SK-N-SH treated with all-trans-retinoic acid at 6 μM for 48 hours (cell line): ENCODE measurements around the gene MAST4.
A peak's percentile ranks its signal among the peaks of the same experiment; 100 is the strongest.

Experiments used
- ATAC-seq: fragments of 200-7000 bp; cut with Tn5 transposase; 3 replicates; pipeline ENCODE4 v1.9.1; 2020; ENCODE audit warnings: mild to moderate bottlenecking, moderate library complexity
- ARNTL ChIP-seq: fragments of 450-650 bp; formaldehyde crosslinking; IDR thresholded peaks from 2 replicates; pipeline ENCODE4 v1.5.0; 2020; ENCODE audit warnings: low read depth, mild to moderate bottlenecking, moderate library complexity, borderline replicate concordance
- BACH2 ChIP-seq: fragments of 250-450 bp; sonication (Bioruptor Pico); IDR thresholded peaks from 2 replicates; pipeline ENCODE4 v1.9.0; 2021; ENCODE audit warnings: mild to moderate bottlenecking, borderline replicate concordance
- ESRRG ChIP-seq: fragments of 250-450 bp; sonication (Bioruptor Pico); IDR thresholded peaks from 2 replicates; pipeline ENCODE4 v1.6.1; 2021; ENCODE audit warnings: mild to moderate bottlenecking
- GLIS3 ChIP-seq: fragments of 250-450 bp; sonication (Bioruptor Pico); IDR thresholded peaks from 2 replicates; pipeline ENCODE4 v1.5.0; 2020; ENCODE audit warnings: mild to moderate bottlenecking, moderate library complexity
- ISL1 ChIP-seq: fragments of 250-450 bp; sonication (Bioruptor Pico); IDR thresholded peaks from 2 replicates; pipeline ENCODE4 v2.1.2; 2022; ENCODE audit warnings: mild to moderate bottlenecking, moderate library complexity
- OSR1 ChIP-seq: fragments of 250-450 bp; sonication (Bioruptor Pico); IDR thresholded peaks from 2 replicates; pipeline ENCODE4 v1.8.0; 2022; ENCODE audit warnings: moderate library complexity, mild to moderate bottlenecking, inconsistent platforms
- PPARA ChIP-seq: fragments of 250-450 bp; sonication (Bioruptor Pico); IDR thresholded peaks from 2 replicates; pipeline ENCODE4 v1.5.0; 2020; ENCODE audit warnings: mild to moderate bottlenecking, borderline replicate concordance
- RARB ChIP-seq: fragments of 250-450 bp; sonication (Bioruptor Pico); IDR thresholded peaks from 2 replicates; pipeline ENCODE4 v1.8.0; 2021; ENCODE audit warnings: mild to moderate bottlenecking, moderate library complexity
- SNAI2 ChIP-seq: fragments of 250-450 bp; sonication (Bioruptor Pico); IDR thresholded peaks from 2 replicates; pipeline ENCODE4 v1.5.0; 2020; ENCODE audit warnings: mild to moderate bottlenecking, moderate library complexity
- TCF4 ChIP-seq: fragments of 250-450 bp; sonication (Bioruptor Pico); IDR thresholded peaks from 2 replicates; pipeline ENCODE4 v1.8.0; 2021; ENCODE audit warnings: mild to moderate bottlenecking, moderate library complexity, borderline replicate concordance
- TOX ChIP-seq: fragments of 250-450 bp; sonication (Bioruptor Pico); IDR thresholded peaks from 2 replicates; pipeline ENCODE4 v1.8.0; 2021; ENCODE audit warnings: mild to moderate bottlenecking, moderate library complexity, borderline replicate concordance
- ZC3H10 ChIP-seq: fragments of 250-450 bp; sonication (Bioruptor Pico); IDR thresholded peaks from 2 replicates; pipeline ENCODE4 v1.5.1; 2021; ENCODE audit warnings: mild to moderate bottlenecking, moderate library complexity
- ZFP3 ChIP-seq: fragments of 250-450 bp; sonication (Bioruptor Pico); IDR thresholded peaks from 2 replicates; pipeline ENCODE4 v1.5.0; 2020; ENCODE audit warnings: mild to moderate bottlenecking, moderate library complexity
- ZFP30 ChIP-seq: fragments of 450-650 bp; formaldehyde crosslinking; IDR thresholded peaks from 2 replicates; pipeline ENCODE4 v1.5.0; 2022; ENCODE audit warnings: mild to moderate bottlenecking, moderate library complexity
- ZNF565 ChIP-seq: fragments of 450-650 bp; formaldehyde crosslinking; conservative IDR thresholded peaks from 2 replicates; pipeline ENCODE4 v1.5.0; 2020; ENCODE audit warnings: low read depth, mild to moderate bottlenecking, moderate library complexity
- ZNF8 ChIP-seq: fragments of 450-650 bp; formaldehyde crosslinking; IDR thresholded peaks from 2 replicates; pipeline ENCODE4 v1.5.0; 2020; ENCODE audit warnings: mild to moderate bottlenecking, moderate library complexity
- TF ChIP-seq, protein P1 (sequence below): fragments of 250-450 bp; sonication (Bioruptor Pico); IDR thresholded peaks from 2 replicates; pipeline ENCODE4 v1.5.0; 2020; ENCODE audit warnings: mild to moderate bottlenecking, moderate library complexity
- TF ChIP-seq, protein P2 (sequence below): fragments of 250-450 bp; sonication (Bioruptor Pico); IDR thresholded peaks from 2 replicates; pipeline ENCODE4 v1.5.1; 2020; ENCODE audit warnings: low read depth, mild to moderate bottlenecking, moderate library complexity
- TF ChIP-seq, protein P3 (sequence below): fragments of 250-450 bp; sonication (Bioruptor Pico); IDR thresholded peaks from 2 replicates; pipeline ENCODE4 v1.5.1; 2021; ENCODE audit warnings: mild to moderate bottlenecking, moderate library complexity
- TF ChIP-seq, protein P4 (sequence below): fragments of 250-450 bp; sonication (Bioruptor Pico); IDR thresholded peaks from 2 replicates; pipeline ENCODE4 v1.8.0; 2020; ENCODE audit warnings: mild to moderate bottlenecking, moderate library complexity, borderline replicate concordance

Gene MAST4

DNA sequence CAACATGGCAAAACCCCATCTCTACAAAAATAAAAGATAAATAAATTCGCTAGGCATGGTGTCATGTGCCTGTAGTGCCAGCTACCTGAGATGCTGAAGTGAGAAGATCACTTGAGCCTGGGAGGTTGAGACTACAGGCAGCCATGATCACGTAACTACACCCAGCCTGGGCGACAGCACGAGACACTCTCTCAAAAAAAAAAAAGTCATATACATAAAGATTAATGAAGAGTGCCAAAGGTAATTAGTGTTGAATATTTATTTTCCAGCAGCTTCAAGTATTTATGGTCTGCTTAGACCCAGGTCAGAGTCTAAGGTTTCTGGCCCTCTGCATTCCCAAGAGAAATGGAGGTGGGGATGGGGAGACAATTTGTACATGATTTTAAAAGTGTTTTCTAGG, 432.7 kb downstream of the MAST4 start:
- no peak for ATAC-seq
- TF ChIP-seq ZFP30 (CRISPR knock-in tag) = no peak
- TF ChIP-seq GLIS3 (CRISPR knock-in tag) = no peak
- no peak for TF ChIP-seq ISL1 (CRISPR knock-in tag)
- no peak for TF ChIP-seq BACH2 (CRISPR knock-in tag)
- TF ChIP-seq ESRRG (CRISPR knock-in tag) = no peak
- TF ChIP-seq, protein P1, sequence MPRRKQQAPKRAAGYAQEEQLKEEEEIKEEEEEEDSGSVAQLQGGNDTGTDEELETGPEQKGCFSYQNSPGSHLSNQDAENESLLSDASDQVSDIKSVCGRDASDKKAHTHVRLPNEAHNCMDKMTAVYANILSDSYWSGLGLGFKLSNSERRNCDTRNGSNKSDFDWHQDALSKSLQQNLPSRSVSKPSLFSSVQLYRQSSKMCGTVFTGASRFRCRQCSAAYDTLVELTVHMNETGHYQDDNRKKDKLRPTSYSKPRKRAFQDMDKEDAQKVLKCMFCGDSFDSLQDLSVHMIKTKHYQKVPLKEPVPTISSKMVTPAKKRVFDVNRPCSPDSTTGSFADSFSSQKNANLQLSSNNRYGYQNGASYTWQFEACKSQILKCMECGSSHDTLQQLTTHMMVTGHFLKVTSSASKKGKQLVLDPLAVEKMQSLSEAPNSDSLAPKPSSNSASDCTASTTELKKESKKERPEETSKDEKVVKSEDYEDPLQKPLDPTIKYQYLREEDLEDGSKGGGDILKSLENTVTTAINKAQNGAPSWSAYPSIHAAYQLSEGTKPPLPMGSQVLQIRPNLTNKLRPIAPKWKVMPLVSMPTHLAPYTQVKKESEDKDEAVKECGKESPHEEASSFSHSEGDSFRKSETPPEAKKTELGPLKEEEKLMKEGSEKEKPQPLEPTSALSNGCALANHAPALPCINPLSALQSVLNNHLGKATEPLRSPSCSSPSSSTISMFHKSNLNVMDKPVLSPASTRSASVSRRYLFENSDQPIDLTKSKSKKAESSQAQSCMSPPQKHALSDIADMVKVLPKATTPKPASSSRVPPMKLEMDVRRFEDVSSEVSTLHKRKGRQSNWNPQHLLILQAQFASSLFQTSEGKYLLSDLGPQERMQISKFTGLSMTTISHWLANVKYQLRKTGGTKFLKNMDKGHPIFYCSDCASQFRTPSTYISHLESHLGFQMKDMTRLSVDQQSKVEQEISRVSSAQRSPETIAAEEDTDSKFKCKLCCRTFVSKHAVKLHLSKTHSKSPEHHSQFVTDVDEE (CRISPR knock-in tag) = no peak
- TF ChIP-seq RARB (CRISPR knock-in tag) = no peak
- TF ChIP-seq, protein P2, sequence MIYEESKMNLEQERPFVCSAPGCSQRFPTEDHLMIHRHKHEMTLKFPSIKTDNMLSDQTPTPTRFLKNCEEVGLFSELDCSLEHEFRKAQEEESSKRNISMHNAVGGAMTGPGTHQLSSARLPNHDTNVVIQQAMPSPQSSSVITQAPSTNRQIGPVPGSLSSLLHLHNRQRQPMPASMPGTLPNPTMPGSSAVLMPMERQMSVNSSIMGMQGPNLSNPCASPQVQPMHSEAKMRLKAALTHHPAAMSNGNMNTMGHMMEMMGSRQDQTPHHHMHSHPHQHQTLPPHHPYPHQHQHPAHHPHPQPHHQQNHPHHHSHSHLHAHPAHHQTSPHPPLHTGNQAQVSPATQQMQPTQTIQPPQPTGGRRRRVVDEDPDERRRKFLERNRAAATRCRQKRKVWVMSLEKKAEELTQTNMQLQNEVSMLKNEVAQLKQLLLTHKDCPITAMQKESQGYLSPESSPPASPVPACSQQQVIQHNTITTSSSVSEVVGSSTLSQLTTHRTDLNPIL = no peak
- no peak for TF ChIP-seq ZNF8 (CRISPR knock-in tag)
- TF ChIP-seq, protein P3, sequence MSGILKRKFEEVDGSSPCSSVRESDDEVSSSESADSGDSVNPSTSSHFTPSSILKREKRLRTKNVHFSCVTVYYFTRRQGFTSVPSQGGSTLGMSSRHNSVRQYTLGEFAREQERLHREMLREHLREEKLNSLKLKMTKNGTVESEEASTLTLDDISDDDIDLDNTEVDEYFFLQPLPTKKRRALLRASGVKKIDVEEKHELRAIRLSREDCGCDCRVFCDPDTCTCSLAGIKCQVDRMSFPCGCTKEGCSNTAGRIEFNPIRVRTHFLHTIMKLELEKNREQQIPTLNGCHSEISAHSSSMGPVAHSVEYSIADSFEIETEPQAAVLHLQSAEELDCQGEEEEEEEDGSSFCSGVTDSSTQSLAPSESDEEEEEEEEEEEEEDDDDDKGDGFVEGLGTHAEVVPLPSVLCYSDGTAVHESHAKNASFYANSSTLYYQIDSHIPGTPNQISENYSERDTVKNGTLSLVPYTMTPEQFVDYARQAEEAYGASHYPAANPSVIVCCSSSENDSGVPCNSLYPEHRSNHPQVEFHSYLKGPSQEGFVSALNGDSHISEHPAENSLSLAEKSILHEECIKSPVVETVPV (CRISPR knock-in tag) = no peak

DNA sequence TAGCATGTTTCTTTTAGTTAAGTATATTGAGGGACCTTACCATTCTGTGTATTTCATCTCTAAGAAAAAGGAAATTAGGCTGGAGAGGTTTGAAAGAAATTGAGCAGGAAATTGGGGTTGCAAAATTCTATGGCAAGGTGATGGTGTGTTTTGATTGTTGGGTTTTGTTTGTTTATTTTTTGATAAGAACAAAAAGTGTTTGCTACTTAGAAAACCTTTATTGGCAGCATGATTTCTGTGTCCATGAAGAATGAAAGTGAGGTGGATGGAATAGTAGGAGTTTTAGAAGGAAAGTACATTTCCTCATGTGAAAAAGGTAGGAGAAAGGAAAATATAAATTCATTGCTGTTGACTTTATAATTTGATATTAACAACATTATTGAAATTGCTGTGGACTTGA, 433.3 kb downstream of the MAST4 start:
- TF ChIP-seq GLIS3 (CRISPR knock-in tag) (no peak), OSR1 (no peak), TCF4 (CRISPR knock-in tag) (no peak), ZFP3 (no peak), ZC3H10 (CRISPR knock-in tag) (no peak), ARNTL (CRISPR knock-in tag) (no peak), ISL1 (CRISPR knock-in tag) (no peak), ZNF8 (CRISPR knock-in tag) (no peak), PPARA (CRISPR knock-in tag) (no peak), ESRRG (CRISPR knock-in tag) (no peak), BACH2 (CRISPR knock-in tag) (no peak), ZNF565 (CRISPR knock-in tag) (no peak), TOX (CRISPR knock-in tag) (no peak), SNAI2 (no peak)
- no peak for ATAC-seq

DNA sequence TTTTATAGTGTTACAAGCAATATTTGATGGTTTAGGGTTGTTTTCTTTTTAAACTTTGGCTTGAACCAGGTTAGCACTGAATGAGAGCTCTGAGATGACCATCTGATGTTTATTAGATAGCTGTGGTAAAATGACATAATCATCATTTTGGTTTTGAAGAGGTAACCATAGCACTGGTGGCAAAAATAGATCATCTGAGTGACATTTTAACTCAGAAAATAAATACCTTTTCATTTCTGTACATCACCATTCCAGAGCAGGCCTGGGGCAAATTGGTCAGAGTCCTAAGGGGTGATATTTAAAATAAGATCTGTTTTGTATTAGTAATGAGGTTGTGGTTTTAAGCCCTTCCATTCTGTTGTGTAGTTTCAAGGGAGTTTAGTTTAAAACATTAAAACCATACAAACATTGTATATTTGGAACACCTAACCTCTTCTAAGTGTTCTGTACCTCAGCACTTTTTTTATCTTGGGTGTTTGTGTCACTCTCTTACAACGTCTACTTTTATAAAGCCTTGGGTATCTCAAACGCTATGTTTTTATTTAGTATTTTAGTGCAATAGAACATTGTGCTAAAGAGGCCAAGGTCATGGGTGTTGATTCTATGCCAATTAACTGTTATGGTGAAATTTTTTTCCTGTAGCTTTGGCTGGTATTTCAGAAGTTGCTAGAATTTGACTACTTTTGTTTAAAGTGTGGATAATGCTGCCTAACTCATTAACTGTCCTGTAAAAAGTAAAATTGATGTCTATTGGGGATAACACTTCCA, 434.3 kb downstream of the MAST4 start:
- TF ChIP-seq, protein P1 (CRISPR knock-in tag) = no peak
- TF ChIP-seq OSR1 (no peak), ZFP30 (CRISPR knock-in tag) (no peak), GLIS3 (CRISPR knock-in tag) (no peak), ZNF565 (CRISPR knock-in tag) (no peak), ZNF8 (CRISPR knock-in tag) (no peak), PPARA (CRISPR knock-in tag) (no peak), TCF4 (CRISPR knock-in tag) (no peak), TOX (CRISPR knock-in tag) (no peak)
- TF ChIP-seq, protein P4, sequence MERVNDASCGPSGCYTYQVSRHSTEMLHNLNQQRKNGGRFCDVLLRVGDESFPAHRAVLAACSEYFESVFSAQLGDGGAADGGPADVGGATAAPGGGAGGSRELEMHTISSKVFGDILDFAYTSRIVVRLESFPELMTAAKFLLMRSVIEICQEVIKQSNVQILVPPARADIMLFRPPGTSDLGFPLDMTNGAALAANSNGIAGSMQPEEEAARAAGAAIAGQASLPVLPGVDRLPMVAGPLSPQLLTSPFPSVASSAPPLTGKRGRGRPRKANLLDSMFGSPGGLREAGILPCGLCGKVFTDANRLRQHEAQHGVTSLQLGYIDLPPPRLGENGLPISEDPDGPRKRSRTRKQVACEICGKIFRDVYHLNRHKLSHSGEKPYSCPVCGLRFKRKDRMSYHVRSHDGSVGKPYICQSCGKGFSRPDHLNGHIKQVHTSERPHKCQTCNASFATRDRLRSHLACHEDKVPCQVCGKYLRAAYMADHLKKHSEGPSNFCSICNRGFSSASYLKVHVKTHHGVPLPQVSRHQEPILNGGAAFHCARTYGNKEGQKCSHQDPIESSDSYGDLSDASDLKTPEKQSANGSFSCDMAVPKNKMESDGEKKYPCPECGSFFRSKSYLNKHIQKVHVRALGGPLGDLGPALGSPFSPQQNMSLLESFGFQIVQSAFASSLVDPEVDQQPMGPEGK = no peak
- TF ChIP-seq, protein P2 = no peak
- peak; percentile 85 for ATAC-seq
